Endothelial cell of umbilical vein (primary cell): Measurements from ENCODE around the gene NTN1. TPM values are rescaled to one million over a fixed set of nuclear protein-coding genes. Genes with fewer than 3 reads are reported as not detected.

Experiments
- BruUV-seq: library from RNA; stranded (reverse); fragments of 400-500 nt; replicated peaks from 2 replicates; lab custom pipeline; 2021; lab: Mats Ljungman, UMichigan
- CTCF ChIA-PET: fragments of 300-600, 350-600 bp; sonication (Branson Sonifier 250); formaldehyde crosslinking; loops from one replicate; lab custom pipeline; 2021; ENCODE audit warnings: antibody characterized with exemption, inconsistent platforms; lab: Charles Lee
- POLR2A ChIA-PET: fragments of 300-600, 350-600 bp; sonication (Branson Sonifier 250); formaldehyde crosslinking; loops from one replicate; lab custom pipeline; 2021; ENCODE audit warnings: antibody characterized with exemption, inconsistent platforms; lab: Charles Lee
- DNase-seq: peaks from one replicate; pipeline ENCODE4 v3.0.0-alpha.2; 2011; ENCODE audit warnings: low read depth, low spot score
- FAIRE-seq: peaks from 2 replicates; lab custom pipeline; 2011; peaks lifted over from hg19 to GRCh38; lab: Jason Lieb, UNC
- H2AFZ ChIP-seq: 2 replicates; pipeline ENCODE4 v1.6.0; 2012; ENCODE audit warnings: low read depth, low read length, control low read depth, inconsistent platforms
- H3K27ac ChIP-seq: 2 replicates; pipeline ENCODE4 v1.5.1; 2011; ENCODE audit warnings: low read depth, mild to moderate bottlenecking, control low read depth, low read length, moderate library complexity; ENCODE audit not compliant: insufficient read depth
- H3K27me3 ChIP-seq, 2 experiments: 2 replicates each; pipeline versions ENCODE4 v1.6.0 to v1.6.1; 2011; ENCODE audit warnings: low read length in 2 of 2, mixed read lengths in 1 of 2; ENCODE audit not compliant: control insufficient read depth in 2 of 2, insufficient read depth in 2 of 2
- H3K36me3 ChIP-seq, 2 experiments: 2 replicates in 1 of 2; 3 replicates in 1 of 2; pipeline ENCODE4 v1.5.1; 2011; ENCODE audit warnings: low read length in 2 of 2, mild to moderate bottlenecking in 1 of 2, moderate library complexity in 1 of 2; ENCODE audit not compliant: control insufficient read depth in 2 of 2, insufficient read depth in 2 of 2; ENCODE audit errors: extremely low read depth in 1 of 2
- H3K4me1 ChIP-seq: 3 replicates; pipeline ENCODE4 v1.5.1; 2011; ENCODE audit warnings: mild to moderate bottlenecking, low read length; ENCODE audit not compliant: control insufficient read depth, insufficient read depth; ENCODE audit errors: extremely low read depth
- H3K4me2 ChIP-seq: 2 replicates; pipeline ENCODE4 v1.6.1; 2011; ENCODE audit warnings: low read length, control low read depth, mixed read lengths; ENCODE audit not compliant: insufficient read depth
- H3K4me3 ChIP-seq, 3 experiments: fragments of 200-600 bp in 1 of 3; sonication (generic), shearing (Covaris generic) in 1 of 3; replicated peaks in 1 of 3; 2 replicates each; pipeline ENCODE4 v1.5.1; 2011 to 2016; ENCODE audit warnings: control low read depth in 3 of 3, low read length in 3 of 3, mild to moderate bottlenecking in 2 of 3, inconsistent platforms in 1 of 3, low read depth in 1 of 3, moderate library complexity in 1 of 3; ENCODE audit not compliant: insufficient read depth in 1 of 3
- H3K79me2 ChIP-seq: 2 replicates; pipeline ENCODE4 v1.6.0; 2012; ENCODE audit warnings: low read length, inconsistent platforms; ENCODE audit not compliant: control insufficient read depth, insufficient read depth
- H3K9ac ChIP-seq: replicated peaks from 2 replicates; pipeline ENCODE3; 2011; ENCODE audit warnings: low read length, control low read depth; ENCODE audit not compliant: insufficient read depth; ENCODE audit errors: extremely low read depth
- H3K9me1 ChIP-seq: replicated peaks from 3 replicates; pipeline ENCODE4 v1.6.0; 2011; ENCODE audit warnings: mild to moderate bottlenecking, low read length; ENCODE audit not compliant: control insufficient read depth, insufficient read depth; ENCODE audit errors: extremely low read depth
- H3K9me3 ChIP-seq: replicated peaks from 2 replicates; pipeline ENCODE4 v1.5.1; 2012; ENCODE audit warnings: low read length, inconsistent platforms; ENCODE audit not compliant: control insufficient read depth, insufficient read depth
- H4K20me1 ChIP-seq: replicated peaks from 2 replicates; pipeline ENCODE3; 2011; ENCODE audit warnings: mild to moderate bottlenecking, low read length; ENCODE audit not compliant: control insufficient read depth, insufficient read depth; ENCODE audit errors: extremely low read depth
- EZH2 ChIP-seq: IDR thresholded peaks from 2 replicates; pipeline ENCODE4 v1.6.1; 2012; ENCODE audit warnings: borderline replicate concordance, low read depth, mild to moderate bottlenecking, moderate library complexity, low read length, inconsistent platforms; ENCODE audit not compliant: severe bottlenecking
- GATA2 ChIP-seq: IDR thresholded peaks from 2 replicates; pipeline ENCODE4 v1.7.0; 2011; ENCODE audit warnings: low read depth, mild to moderate bottlenecking, moderate library complexity, mixed read lengths, low read length; ENCODE audit not compliant: insufficient read length, insufficient read depth
- JUN ChIP-seq: IDR thresholded peaks from 2 replicates; pipeline ENCODE4 v1.6.1; 2011; ENCODE audit warnings: borderline replicate concordance, low read depth; ENCODE audit not compliant: insufficient read length, insufficient read depth
- MYC ChIP-seq: IDR thresholded peaks from one replicate; pipeline ENCODE4 v1.6.1; 2011; ENCODE audit warnings: mild to moderate bottlenecking, low read depth, low read length
- POLR2A ChIP-seq: IDR thresholded peaks from 2 replicates; pipeline ENCODE4 v1.6.1; 2012; ENCODE audit warnings: low read depth, mild to moderate bottlenecking, control low read depth, low read length
- POLR2AphosphoS5 ChIP-seq: IDR thresholded peaks from 2 replicates; pipeline ENCODE4 v1.6.1; 2012; ENCODE audit warnings: low read depth, mild to moderate bottlenecking, control low read depth, low read length, moderate library complexity; ENCODE audit not compliant: insufficient read depth
- dilution Hi-C: fragments of 300-500 bp; cut with MboI; formaldehyde crosslinking; loops from one replicate; pipeline ENCODE4 v1.15.0; 2019; ENCODE audit warnings: low sequenced_read_pairs; ENCODE audit not compliant: extremely low pct_ligation_motif_present
- intact Hi-C: fragments of 100-400 bp; cut with micrococcal nuclease; formaldehyde crosslinking; loops from one replicate; pipeline ENCODE4 v1.10.0; 2022
- polyA plus RNA-seq, 4 experiments: library from polyadenylated mRNA; depleted of rRNA in 3 of 4; stranded (reverse) in 3 of 4; unstranded in 1 of 4; fragments of >200 nt; gene quantifications; 2 replicates each; pipeline versions ENCODE4 v1.2.1 to v1.2.3, GENCODE V29; 2011 to 2012; ENCODE audit warnings: missing spikeins in 1 of 4
- total RNA-seq: library from RNA; stranded (reverse); gene quantifications from 2 replicates; pipeline ENCODE4 v1.2.3, GENCODE V29; 2021
- TF ChIP-seq, protein P1 (sequence below): IDR thresholded peaks from 2 replicates; pipeline ENCODE4 v1.6.1; 2011; ENCODE audit not compliant: insufficient read depth, insufficient read length
- TF ChIP-seq, protein P2 (sequence below), 2 donors: IDR thresholded peaks; 1 replicate in 1 of 2; 2 replicates in 1 of 2; pipeline ENCODE4 v1.5.1; 2011; ENCODE audit warnings: low read length in 2 of 2, mild to moderate bottlenecking in 2 of 2, moderate library complexity in 2 of 2, control low read depth in 1 of 2, inconsistent platforms in 1 of 2, low read depth in 1 of 2; ENCODE audit not compliant: insufficient read depth in 1 of 2; ENCODE audit errors: extremely low read depth in 1 of 2

Gene NTN1
- total and polyA plus RNA-seq, 2 donors (not counting 3 experiments of a cell fraction or from before 2014, with no cell fraction given): 0.10 to 0.18 TPM

DNA sequence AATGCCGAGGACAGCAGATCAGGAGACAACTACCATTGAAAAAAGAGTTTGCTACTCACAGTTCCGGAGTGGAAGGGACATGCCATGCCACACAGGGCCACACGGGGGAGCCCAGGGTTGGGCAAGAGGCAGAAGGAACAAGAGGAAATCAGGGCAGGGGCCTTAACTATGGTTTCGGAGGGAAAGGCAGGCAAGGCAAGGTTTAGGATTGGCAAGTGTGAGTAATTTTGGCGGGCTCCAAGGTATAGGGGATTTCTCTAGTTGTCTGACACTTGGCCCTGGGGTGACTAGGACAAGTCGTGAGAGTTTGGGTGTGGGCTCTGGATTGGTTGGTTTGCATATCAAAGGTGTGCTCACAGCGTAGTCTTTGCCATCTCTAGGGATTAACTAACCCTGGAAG, 27.0 kb upstream of the NTN1 start:
- BruUV-seq: no TSS peak
- TF ChIP-seq, protein P1, sequence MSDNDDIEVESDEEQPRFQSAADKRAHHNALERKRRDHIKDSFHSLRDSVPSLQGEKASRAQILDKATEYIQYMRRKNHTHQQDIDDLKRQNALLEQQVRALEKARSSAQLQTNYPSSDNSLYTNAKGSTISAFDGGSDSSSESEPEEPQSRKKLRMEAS: no peak
- TF ChIP-seq GATA2: no peak
- TF ChIP-seq, protein P2, sequence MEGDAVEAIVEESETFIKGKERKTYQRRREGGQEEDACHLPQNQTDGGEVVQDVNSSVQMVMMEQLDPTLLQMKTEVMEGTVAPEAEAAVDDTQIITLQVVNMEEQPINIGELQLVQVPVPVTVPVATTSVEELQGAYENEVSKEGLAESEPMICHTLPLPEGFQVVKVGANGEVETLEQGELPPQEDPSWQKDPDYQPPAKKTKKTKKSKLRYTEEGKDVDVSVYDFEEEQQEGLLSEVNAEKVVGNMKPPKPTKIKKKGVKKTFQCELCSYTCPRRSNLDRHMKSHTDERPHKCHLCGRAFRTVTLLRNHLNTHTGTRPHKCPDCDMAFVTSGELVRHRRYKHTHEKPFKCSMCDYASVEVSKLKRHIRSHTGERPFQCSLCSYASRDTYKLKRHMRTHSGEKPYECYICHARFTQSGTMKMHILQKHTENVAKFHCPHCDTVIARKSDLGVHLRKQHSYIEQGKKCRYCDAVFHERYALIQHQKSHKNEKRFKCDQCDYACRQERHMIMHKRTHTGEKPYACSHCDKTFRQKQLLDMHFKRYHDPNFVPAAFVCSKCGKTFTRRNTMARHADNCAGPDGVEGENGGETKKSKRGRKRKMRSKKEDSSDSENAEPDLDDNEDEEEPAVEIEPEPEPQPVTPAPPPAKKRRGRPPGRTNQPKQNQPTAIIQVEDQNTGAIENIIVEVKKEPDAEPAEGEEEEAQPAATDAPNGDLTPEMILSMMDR (IDR thresholded peaks at IDR 0.05; ENCODE audit: extremely low read depth in 1 of 2, insufficient read depth in 1 of 2, low read depth in 1 of 2, low read length in 2 of 2): peak; percentile 68 to 84
- Histone ChIP-seq H3K9me1 (no peaks in the 10 kb centered on the region), H3K27me3 (no peaks in the 10 kb centered on the region), H3K36me3 (no peaks in the 10 kb centered on the region), H4K20me1 (no peaks in the 10 kb centered on the region), H3K9me3 (no peaks in the 10 kb centered on the region), H3K27ac (no peak overlapping the region), H3K9ac (no peak overlapping the region), H3K4me1 (no peaks in the 10 kb centered on the region), H3K4me2 (no peak overlapping the region), H3K4me3 (no peak overlapping the region), H3K79me2 (no peaks in the 10 kb centered on the region), H2AFZ (no peak overlapping the region)
- DNase-seq (peak; percentile 47), FAIRE-seq (peak; percentile 65)
- ChIA-PET CTCF (interaction anchor here (1.0 to 5.4 kb wide), 6 partner anchors 9 to 774 kb away, joined by 3 to 106 read pairs (median 33); no protein-coding TSS in a partner anchor), POLR2A (no interaction called here)
- intact Hi-C loops: loop anchor here (1.0 to 10.0 kb wide), 3 partner anchors 298 to 560 kb away; no protein-coding TSS in a partner anchor
- dilution Hi-C loops: no loop called here

DNA sequence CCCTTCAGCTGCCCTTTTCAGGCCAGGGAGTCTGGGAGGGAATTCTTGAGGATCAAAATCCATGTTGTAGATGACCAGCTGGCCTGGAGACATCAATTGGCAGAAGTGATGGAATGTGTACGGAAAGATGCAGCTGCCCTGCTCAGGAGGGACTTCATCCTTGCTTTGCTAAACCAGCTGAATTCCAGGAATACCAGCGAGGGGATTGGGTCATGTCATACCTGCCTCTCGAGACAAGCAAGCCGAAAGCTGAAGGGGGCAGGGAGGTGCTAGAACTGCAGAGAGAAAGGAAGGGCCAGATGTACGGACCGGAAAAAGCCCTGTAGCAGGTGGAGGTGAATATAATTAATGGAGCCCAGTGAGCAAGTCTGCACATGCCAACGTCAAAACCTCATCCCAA, 25.6 kb upstream of the NTN1 start:
- Histone ChIP-seq H3K79me2 (no peaks in the 10 kb centered on the region), H3K36me3 (no peaks in the 10 kb centered on the region), H3K4me1 (no peaks in the 10 kb centered on the region), H3K4me3 (no peak overlapping the region), H3K9me3 (no peaks in the 10 kb centered on the region), H4K20me1 (no peaks in the 10 kb centered on the region), H3K9ac (no peak overlapping the region), H2AFZ (no peak overlapping the region), H3K27me3 (no peaks in the 10 kb centered on the region), H3K9me1 (no peaks in the 10 kb centered on the region), H3K27ac (no peak overlapping the region), H3K4me2 (no peak overlapping the region)
- intact Hi-C loops: loop anchor here (10.0 kb wide), 1 partner anchor 559 kb away; no protein-coding TSS in a partner anchor
- DNase-seq: no peak
- ChIA-PET CTCF (interaction anchor here (0.9 to 5.4 kb wide), 5 partner anchors 13 to 560 kb away, joined by 3 to 106 read pairs (median 24); no protein-coding TSS in a partner anchor), POLR2A (no interaction called here)
- TF ChIP-seq, protein P2 (IDR thresholded peaks at IDR 0.05; ENCODE audit: extremely low read depth in 1 of 2, insufficient read depth in 1 of 2, low read depth in 1 of 2, low read length in 2 of 2): no peak
- TF ChIP-seq MYC (no peak), POLR2AphosphoS5 (no peak), POLR2A (no peak), GATA2 (no peak), EZH2 (no peak), JUN (no peak)
- TF ChIP-seq, protein P1: no peak
- dilution Hi-C loops: no loop called here
- no peak for FAIRE-seq
- no TSS peak for BruUV-seq
